H9 (cell line): Measurements from ENCODE around the gene FAM200A. TPM values are rescaled to one million over a fixed set of nuclear protein-coding genes. Genes with fewer than 3 reads are reported as not detected.

Experiments used
- DNase-seq: peaks from one replicate; pipeline ENCODE4 v3.0.0-alpha.2; 2017
- H2AFZ ChIP-seq: one replicate; pipeline ENCODE4 v1.6.1; 2013; ENCODE audit warnings: mild to moderate bottlenecking, low read length, control low read depth, moderate library complexity
- H2AK5ac ChIP-seq: 2 replicates; pipeline ENCODE4 v1.6.1; 2013; ENCODE audit warnings: low read length, control low read depth, mixed read lengths; ENCODE audit not compliant: insufficient read length
- H2BK120ac ChIP-seq: one replicate; pipeline ENCODE4 v1.6.1; 2013; ENCODE audit warnings: low read depth, mild to moderate bottlenecking, low read length, control low read depth, inconsistent platforms; ENCODE audit not compliant: poor library complexity, severe bottlenecking
- H2BK12ac ChIP-seq: 2 replicates; pipeline ENCODE4 v1.6.1; 2013; ENCODE audit warnings: low read length, control low read depth, mixed read lengths, low read depth; ENCODE audit not compliant: insufficient read length
- H2BK15ac ChIP-seq: 2 replicates; pipeline ENCODE4 v1.6.1; 2013; ENCODE audit warnings: low read depth, low read length, control low read depth
- H2BK20ac ChIP-seq: one replicate; pipeline ENCODE4 v1.6.1; 2013; ENCODE audit warnings: low read depth, mild to moderate bottlenecking, low read length, control low read depth, inconsistent platforms; ENCODE audit not compliant: poor library complexity, severe bottlenecking
- H2BK5ac ChIP-seq: 2 replicates; pipeline ENCODE4 v1.6.1; 2013; ENCODE audit warnings: low read length, control low read depth, mixed read lengths; ENCODE audit not compliant: insufficient read length
- H3K14ac ChIP-seq: 2 replicates; pipeline ENCODE4 v1.6.1; 2013; ENCODE audit warnings: low read length, control low read depth; ENCODE audit not compliant: insufficient read depth
- H3K18ac ChIP-seq: 2 replicates; pipeline ENCODE4 v1.6.1; 2013; ENCODE audit warnings: low read depth, mild to moderate bottlenecking, mixed read lengths, low read length, control low read depth; ENCODE audit not compliant: insufficient read length
- H3K23ac ChIP-seq: 2 replicates; pipeline ENCODE4 v1.6.1; 2013; ENCODE audit warnings: low read length, control low read depth, mixed read lengths, low read depth; ENCODE audit not compliant: insufficient read length
- H3K23me2 ChIP-seq: 2 replicates; pipeline ENCODE4 v1.6.1; 2013; ENCODE audit warnings: low read depth, mild to moderate bottlenecking, mixed read lengths, low read length, control low read depth; ENCODE audit not compliant: insufficient read length, poor library complexity, severe bottlenecking
- H3K27ac ChIP-seq: 2 replicates; pipeline ENCODE4 v1.5.1; 2013; ENCODE audit warnings: low read length, control low read depth, mixed read lengths, low read depth; ENCODE audit not compliant: insufficient read length
- H3K27me3 ChIP-seq: 2 replicates; pipeline ENCODE4 v1.6.1; 2013; ENCODE audit warnings: low read length, control low read depth, inconsistent platforms; ENCODE audit not compliant: insufficient read depth
- H3K4ac ChIP-seq: 2 replicates; pipeline ENCODE4 v1.6.1; 2013; ENCODE audit warnings: low read depth, mild to moderate bottlenecking, control low read depth, inconsistent platforms, low read length, moderate library complexity
- H3K4me1 ChIP-seq: 2 replicates; pipeline ENCODE4 v1.6.1; 2013; ENCODE audit warnings: low read length, control low read depth, inconsistent platforms; ENCODE audit not compliant: insufficient read depth
- H3K4me2 ChIP-seq: 2 replicates; pipeline ENCODE4 v1.6.1; 2013; ENCODE audit warnings: low read length, control low read depth, mixed read lengths; ENCODE audit not compliant: insufficient read length, insufficient read depth
- H3K56ac ChIP-seq: 2 replicates; pipeline ENCODE4 v1.6.1; 2013; ENCODE audit warnings: low read depth, mild to moderate bottlenecking, mixed read lengths, low read length, control low read depth; ENCODE audit not compliant: insufficient read length
- H3K79me1 ChIP-seq: 2 replicates; pipeline ENCODE4 v1.6.1; 2013; ENCODE audit warnings: low read depth, mild to moderate bottlenecking, moderate library complexity, low read length, control low read depth, inconsistent platforms; ENCODE audit not compliant: insufficient read depth, poor library complexity, severe bottlenecking
- H3K79me2 ChIP-seq: 2 replicates; pipeline ENCODE4 v1.6.1; 2013; ENCODE audit warnings: low read length, control low read depth, inconsistent platforms; ENCODE audit not compliant: insufficient read depth
- H3K9ac ChIP-seq: 2 replicates; pipeline ENCODE4 v1.6.1; 2013; ENCODE audit warnings: low read length, control low read depth, mixed read lengths; ENCODE audit not compliant: insufficient read length; ENCODE audit errors: extremely low read depth
- H3K9me3 ChIP-seq: one replicate; pipeline ENCODE4 v1.6.1; 2013; ENCODE audit warnings: low read depth, low read length, inconsistent platforms; ENCODE audit not compliant: control insufficient read depth
- H3T11ph ChIP-seq: one replicate; pipeline ENCODE4 v1.6.1; 2013; ENCODE audit warnings: mild to moderate bottlenecking, low read length, control low read depth, inconsistent platforms
- H4K20me1 ChIP-seq: one replicate; pipeline ENCODE4 v1.6.1; 2013; ENCODE audit not compliant: control insufficient read depth, insufficient read length, insufficient read depth
- H4K5ac ChIP-seq: 2 replicates; pipeline ENCODE4 v1.6.1; 2013; ENCODE audit warnings: low read depth, mild to moderate bottlenecking, mixed read lengths, low read length, control low read depth; ENCODE audit not compliant: insufficient read length
- H4K8ac ChIP-seq: replicated peaks from 2 replicates; pipeline ENCODE4 v1.6.1; 2013; ENCODE audit warnings: low read length, control low read depth, mixed read lengths, low read depth; ENCODE audit not compliant: insufficient read length
- H4K91ac ChIP-seq: 2 replicates; pipeline ENCODE4 v1.6.1; 2013; ENCODE audit warnings: low read depth, mild to moderate bottlenecking, moderate library complexity, mixed read lengths, low read length, control low read depth; ENCODE audit not compliant: insufficient read length
- H3K27ac Mint-ChIP-seq, 3 experiments: 2 replicates in 2 of 3; 3 replicates in 1 of 3; pipeline ENCODE4 v1.8.0; 2020 to 2021; ENCODE audit warnings: mixed read lengths in 3 of 3, mild to moderate bottlenecking in 1 of 3, moderate library complexity in 1 of 3
- H3K27me3 Mint-ChIP-seq: 2 replicates; pipeline ENCODE4 v1.8.0; 2021; ENCODE audit warnings: low read depth, mild to moderate bottlenecking, moderate library complexity, mixed read lengths
- H3K36me3 Mint-ChIP-seq, 3 experiments: 2 replicates in 2 of 3; 3 replicates in 1 of 3; pipeline ENCODE4 v1.8.0; 2020 to 2021; ENCODE audit warnings: low read depth in 3 of 3, mixed read lengths in 3 of 3; ENCODE audit not compliant: insufficient read depth in 1 of 3
- H3K4me1 Mint-ChIP-seq, 2 experiments: 2 replicates each; pipeline ENCODE4 v1.8.0; 2020; ENCODE audit warnings: mixed read lengths in 2 of 2
- H3K4me3 Mint-ChIP-seq, 2 experiments: 2 replicates in 1 of 2; 3 replicates in 1 of 2; pipeline ENCODE4 v1.8.0; 2020 to 2021; ENCODE audit warnings: mild to moderate bottlenecking in 2 of 2, mixed read lengths in 2 of 2, moderate library complexity in 1 of 2
- H3K9me3 Mint-ChIP-seq, 2 experiments: 2 replicates in 1 of 2; 3 replicates in 1 of 2; pipeline ENCODE4 v1.8.0; 2020; ENCODE audit warnings: mild to moderate bottlenecking in 2 of 2, mixed read lengths in 2 of 2, moderate library complexity in 1 of 2
- CTCF ChIP-seq: fragments of 200-600 bp; sonication (generic); conservative IDR thresholded peaks from 3 replicates; pipeline ENCODE4 v1.8.0; 2021; ENCODE audit warnings: antibody characterized with exemption, mild to moderate bottlenecking
- WGBS: extraction: QIAGEN DNeasy Blood & Tissue Kit; methylation state at CpG from one replicate; pipeline ENCODE4 v1.1.7; 2013; ENCODE audit warnings: missing lambda C conversion rate, low lambda C conversion rate, mixed read lengths; ENCODE audit not compliant: insufficient read length; ENCODE audit errors: extremely low coverage; 5-methylcytosine and 5-hydroxymethylcytosine counted together
- long read RNA-seq: library from polyadenylated mRNA; unstranded; transcript quantifications from one replicate; pipeline ENCODE4 v2.0.0, GENCODE V29; 2020
- total RNA-seq: library from RNA; stranded (reverse); gene quantifications from 2 replicates; pipeline ENCODE4 v1.2.1, GENCODE V29; 2021

The FAM200A gene
- total RNA-seq = 7.8 and 8.7 TPM in 2 replicates
- long read RNA-seq, transcript FAM200A-202 (2 exons, 2,480 nt) = major isoform, 73 of 83 reads
- long read RNA-seq, partial matches to known transcripts = 1 of 83 reads
- long read RNA-seq, other reads (novel, unspliced or antisense) = 8 of 83 reads

GRCh38 chr7:99551767-99552463, at the start of gene FAM200A:
Gene FAM200A, minus strand, starts transcription at chr7:99552114. Its CDS starts 3,707 bp downstream, at chr7:99548407.
- Histone ChIP-seq H4K20me1 (no peaks in the 10 kb centered on the region), H3K9me3 (no peaks in the 10 kb centered on the region), H2BK15ac (no peak within 1 kb of the TSS), H4K91ac (no peak within 1 kb of the TSS), H4K5ac (no peak within 1 kb of the TSS), H3K79me2 (no peaks in the 10 kb centered on the region), H3K23me2 (peaks cover 5% of the 10 kb centered on the region), H3K27me3 (no peaks in the 10 kb centered on the region), H3T11ph (no peak within 1 kb of the TSS), H3K14ac (peak within 1 kb of the TSS; percentile 90), H2BK120ac (no peak within 1 kb of the TSS), H3K23ac (no peak within 1 kb of the TSS), H3K9ac (peak within 1 kb of the TSS; percentile 92), H3K4me1 (no peaks in the 10 kb centered on the region), H3K18ac (peak within 1 kb of the TSS; percentile 69), H2BK5ac (no peak within 1 kb of the TSS), H2AFZ (peak within 1 kb of the TSS; percentile 43), H2AK5ac (no peak within 1 kb of the TSS), H3K4me2 (peak within 1 kb of the TSS; percentile 85), H3K27ac (no peak within 1 kb of the TSS), H3K79me1 (no peaks in the 10 kb centered on the region), H3K56ac (no peak within 1 kb of the TSS), H2BK12ac (no peak within 1 kb of the TSS), H4K8ac (no peak within 1 kb of the TSS), H3K4ac (no peak within 1 kb of the TSS), H2BK20ac (no peak within 1 kb of the TSS)
- WGBS = no CpG with 5 or more reads among the region's 37 CpGs
- DNase-seq = peak; percentile 92
- TF ChIP-seq CTCF = no peak
- Mint-ChIP-seq H3K4me3 (peak within 1 kb of the TSS; percentile 87 to 91), H3K4me1 (peaks cover 9 to 14% of the 10 kb centered on the region in 2 experiments; a peak in 3 of 4 replicates), H3K27ac (peak within 1 kb of the TSS; percentile 92 to 96 (median 94); a peak in 5 of 7 replicates), H3K36me3 (peaks cover 27 to 32% (median 29%) of the 10 kb centered on the region in 3 experiments), H3K9me3 (peaks cover 19 to 22% of the 10 kb centered on the region in 2 experiments; a peak in 4 of 5 replicates), H3K27me3 (no peaks in the 10 kb centered on the region)
